Astrocyte of the spinal cord (primary cell): ENCODE results near the gene NEK4.
A peak's percentile ranks its signal among the peaks of the same experiment; 100 is the strongest.

Experiments
- DNase-seq: peaks from one replicate; pipeline ENCODE4 v3.0.0; 2011; ENCODE audit warnings: low read depth, low spot score
- H3K4me3 ChIP-seq: 2 replicates; pipeline ENCODE4 v1.5.1; 2011; ENCODE audit warnings: low read depth, mild to moderate bottlenecking, low read length, moderate library complexity
- in situ Hi-C: cut with HindIII; loops from 2 replicates; pipeline ENCODE4 v1.10.0; 2017; ENCODE audit warnings: low sequenced_read_pairs
- TF ChIP-seq, protein P1 (sequence below): IDR thresholded peaks from 2 replicates; pipeline ENCODE4 v1.5.1; 2012; ENCODE audit warnings: low read depth, mild to moderate bottlenecking, low read length, inconsistent platforms

The NEK4 gene

DNA sequence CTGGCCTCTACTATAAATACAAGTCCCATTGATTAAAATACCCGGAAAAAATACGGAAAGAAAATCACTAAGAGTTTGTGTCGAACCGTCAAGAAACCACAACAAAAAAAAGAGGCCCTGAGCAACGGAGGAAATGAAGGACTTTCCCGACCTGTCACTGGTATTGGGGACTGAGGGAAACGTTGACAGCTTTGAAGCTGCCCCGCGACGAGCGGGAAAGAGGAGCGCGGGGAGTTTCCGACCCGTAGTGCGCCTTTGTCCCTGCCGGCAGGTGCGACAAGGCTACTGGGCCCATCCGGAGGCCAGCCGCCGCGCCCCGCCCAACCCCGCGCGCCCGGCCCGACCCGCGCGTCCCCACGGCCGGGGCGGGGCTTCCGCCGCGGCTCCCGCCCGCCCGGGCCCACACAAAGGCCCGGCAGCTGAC, 85.4 kb downstream of the NEK4 start:
- in situ Hi-C loops: no loop called here
- peak; percentile 60 for DNase-seq

DNA sequence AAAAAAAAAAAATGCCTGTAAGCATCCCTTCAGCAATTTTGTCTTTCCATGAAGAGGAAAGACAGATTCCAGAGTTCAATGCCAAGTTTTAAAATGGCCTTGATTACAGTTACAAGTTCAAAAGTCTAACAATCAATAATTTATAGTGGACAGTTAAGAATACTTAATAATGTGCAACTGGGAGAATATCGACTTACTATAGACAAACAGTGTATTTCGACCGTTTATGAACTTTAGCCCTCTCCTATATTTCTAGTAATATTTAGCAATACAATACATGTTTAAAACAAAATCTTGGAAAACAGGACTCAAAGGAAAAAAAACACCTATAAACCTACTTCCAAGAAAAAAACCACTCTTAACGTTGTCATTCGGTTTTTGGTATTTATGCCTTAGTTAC, 86.6 kb downstream of the NEK4 start:
- DNase-seq: no peak
- in situ Hi-C loops: no loop called here
- TF ChIP-seq, protein P1, sequence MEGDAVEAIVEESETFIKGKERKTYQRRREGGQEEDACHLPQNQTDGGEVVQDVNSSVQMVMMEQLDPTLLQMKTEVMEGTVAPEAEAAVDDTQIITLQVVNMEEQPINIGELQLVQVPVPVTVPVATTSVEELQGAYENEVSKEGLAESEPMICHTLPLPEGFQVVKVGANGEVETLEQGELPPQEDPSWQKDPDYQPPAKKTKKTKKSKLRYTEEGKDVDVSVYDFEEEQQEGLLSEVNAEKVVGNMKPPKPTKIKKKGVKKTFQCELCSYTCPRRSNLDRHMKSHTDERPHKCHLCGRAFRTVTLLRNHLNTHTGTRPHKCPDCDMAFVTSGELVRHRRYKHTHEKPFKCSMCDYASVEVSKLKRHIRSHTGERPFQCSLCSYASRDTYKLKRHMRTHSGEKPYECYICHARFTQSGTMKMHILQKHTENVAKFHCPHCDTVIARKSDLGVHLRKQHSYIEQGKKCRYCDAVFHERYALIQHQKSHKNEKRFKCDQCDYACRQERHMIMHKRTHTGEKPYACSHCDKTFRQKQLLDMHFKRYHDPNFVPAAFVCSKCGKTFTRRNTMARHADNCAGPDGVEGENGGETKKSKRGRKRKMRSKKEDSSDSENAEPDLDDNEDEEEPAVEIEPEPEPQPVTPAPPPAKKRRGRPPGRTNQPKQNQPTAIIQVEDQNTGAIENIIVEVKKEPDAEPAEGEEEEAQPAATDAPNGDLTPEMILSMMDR: no peak
- peak overlapping the region; percentile 91 for H3K4me3 ChIP-seq

More for the DNA sequence above, 85.4 kb downstream of the NEK4 start:
- TF ChIP-seq, protein P1: no peak
- H3K4me3 ChIP-seq: peak overlapping the region; percentile 91

DNA sequence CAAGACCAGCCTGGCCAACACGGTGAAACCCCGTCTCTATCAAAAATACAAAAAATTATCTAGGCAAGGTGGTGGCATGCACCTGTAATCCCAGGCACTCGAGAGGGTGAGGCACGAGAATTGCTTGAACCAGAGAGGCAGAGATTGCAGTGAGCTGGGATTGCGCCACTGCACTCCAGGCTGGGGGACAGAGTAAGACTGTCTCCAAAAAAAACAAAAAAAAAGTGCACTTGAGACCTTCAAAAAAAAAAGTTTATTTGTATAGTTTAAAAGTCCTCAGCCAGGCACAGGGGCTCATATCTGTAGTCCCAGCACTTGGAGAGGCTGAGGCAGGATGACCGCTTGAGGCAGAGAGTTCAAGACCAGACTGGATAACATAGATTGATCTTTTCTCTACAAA, 87.1 kb downstream of the NEK4 start:
- no peak for DNase-seq
- no peak overlapping the region for H3K4me3 ChIP-seq
- TF ChIP-seq, protein P1: no peak
- in situ Hi-C loops: no loop called here

DNA sequence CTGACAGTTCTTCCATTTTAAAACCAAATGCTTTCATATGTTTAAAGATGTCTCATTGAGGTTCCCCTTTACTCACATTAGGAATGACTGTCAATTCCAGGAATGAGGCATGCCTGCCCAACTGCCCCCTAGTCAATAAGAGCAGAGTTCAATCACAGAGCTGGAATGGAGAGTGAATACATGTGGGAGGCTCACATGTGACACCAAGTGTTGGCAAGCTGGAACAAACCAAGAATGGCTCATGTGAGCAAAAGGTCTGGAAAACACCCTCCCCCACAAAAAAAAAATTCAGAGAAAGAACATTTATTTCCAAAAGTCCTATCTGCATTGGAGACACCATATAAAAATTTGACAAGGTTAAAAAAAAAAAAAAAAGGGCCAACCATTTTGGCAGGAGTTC, 88.7 kb downstream of the NEK4 start:
- in situ Hi-C loops: no loop called here
- TF ChIP-seq, protein P1: peak; percentile 30
- no peak overlapping the region for H3K4me3 ChIP-seq
- peak; percentile 76 for DNase-seq

DNA sequence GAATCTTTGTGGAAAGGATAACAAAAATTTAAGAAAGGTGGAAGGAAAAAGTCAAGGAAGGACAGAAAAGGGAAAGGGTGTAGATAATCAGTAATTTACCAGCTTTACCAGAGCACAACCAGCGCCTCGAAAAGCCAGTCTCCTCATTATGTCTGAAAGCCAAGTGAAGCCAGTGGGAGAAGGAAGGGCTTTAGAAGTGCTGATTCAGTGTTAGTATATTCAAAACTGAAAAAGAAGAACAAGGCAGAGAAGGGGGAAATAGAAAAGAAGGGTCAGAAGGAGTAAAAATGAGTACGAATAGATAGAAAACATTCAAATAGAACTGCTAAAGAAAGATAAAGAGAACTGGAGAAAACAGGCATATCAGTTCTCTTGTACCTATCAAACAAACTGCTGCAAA, 89.1 kb downstream of the NEK4 start:
- no peak for DNase-seq
- TF ChIP-seq, protein P1: no peak
- in situ Hi-C loops: no loop called here

GRCh38 chr3:52679811-52680210, 90.9 kb downstream of the NEK4 start:
- in situ Hi-C loops: no loop called here
- DNase-seq: no peak
- H3K4me3 ChIP-seq: no peak overlapping the region
- TF ChIP-seq, protein P1: no peak

More for the DNA sequence above, 89.1 kb downstream of the NEK4 start:
- no peak overlapping the region for H3K4me3 ChIP-seq

- H3K4me3 ChIP-seq: no peak overlapping the region
- in situ Hi-C loops: no loop called here
- no peak for DNase-seq
- TF ChIP-seq, protein P1: no peak
Observed at GRCh38 chr3:52679199-52679538, 91.6 kb downstream of the NEK4 start.
